Prostate gland (tissue), 2 donors: Measurements from ENCODE around the gene BBS9. TPM values are rescaled to one million over a fixed set of nuclear protein-coding genes. Genes with fewer than 3 reads are reported as not detected.

ENCODE experiments used
- DNase-seq: peaks from one replicate; pipeline ENCODE4 v3.0.0-alpha.2; 2019; ENCODE audit warnings: low spot score
- H3K27ac ChIP-seq, 2 donors: fragments of 200-600 bp; sonication (generic); 2 replicates each; pipeline ENCODE4 v1.5.1; 2017 to 2019
- H3K27me3 ChIP-seq: fragments of 200-600 bp; sonication (generic); replicated peaks from 2 replicates; pipeline ENCODE4 v1.5.1; 2019; ENCODE audit not compliant: insufficient read depth
- H3K36me3 ChIP-seq, 2 donors: fragments of 200-600 bp; sonication (generic); 1 replicate in 1 of 2; 2 replicates in 1 of 2; pipeline versions ENCODE4 v1.5.1 to v1.8.1; 2017 to 2019
- H3K4me1 ChIP-seq: fragments of 200-600 bp; sonication (generic); replicated peaks from 2 replicates; pipeline ENCODE4 v1.5.1; 2019
- H3K4me3 ChIP-seq, 2 donors: fragments of 200-600 bp; sonication (generic); 2 replicates each; pipeline ENCODE4 v1.5.1; 2017 to 2019
- H3K9me3 ChIP-seq: fragments of 200-600 bp; sonication (generic); 2 replicates; pipeline ENCODE4 v1.5.1; 2017
- POLR2A ChIP-seq: fragments of 450-650 bp; IDR thresholded peaks from one replicate; pipeline ENCODE4 v1.6.1; 2016; ENCODE audit warnings: antibody characterized with exemption, mild to moderate bottlenecking
- POLR2AphosphoS5 ChIP-seq: sonication (generic); formaldehyde crosslinking; IDR thresholded peaks from one replicate; pipeline ENCODE4 v1.6.1; 2017; ENCODE audit warnings: antibody characterized with exemption
- WGBS: methylation state at CpG from one replicate; pipeline ENCODE4 v1.1.5; 2018; 5-methylcytosine and 5-hydroxymethylcytosine counted together
- intact Hi-C: fragments of 100-400 bp; cut with DNase I; formaldehyde crosslinking; loops from one replicate; pipeline ENCODE4 v1.14.2; 2022
- total RNA-seq, 2 donors: library from RNA; depleted of rRNA; stranded (reverse); fragments of >200 nt; gene quantifications; one replicate each; pipeline ENCODE4 v1.1.0, GENCODE V29; 2016
- TF ChIP-seq, protein P1 (sequence below), 4 experiments: fragments of 200-600 bp in 2 of 4; fragments of 450-650 bp in 2 of 4; sonication (generic) in 2 of 4; IDR thresholded peaks; 1 replicate in 3 of 4; 2 replicates in 1 of 4; pipeline ENCODE4 v1.5.1; 2016 to 2019; ENCODE audit warnings: antibody characterized with exemption in 4 of 4, mild to moderate bottlenecking in 2 of 4, moderate library complexity in 2 of 4

Gene BBS9
- total RNA-seq, 2 donors from 2014 or later: 19.6 to 36.8 TPM

DNA sequence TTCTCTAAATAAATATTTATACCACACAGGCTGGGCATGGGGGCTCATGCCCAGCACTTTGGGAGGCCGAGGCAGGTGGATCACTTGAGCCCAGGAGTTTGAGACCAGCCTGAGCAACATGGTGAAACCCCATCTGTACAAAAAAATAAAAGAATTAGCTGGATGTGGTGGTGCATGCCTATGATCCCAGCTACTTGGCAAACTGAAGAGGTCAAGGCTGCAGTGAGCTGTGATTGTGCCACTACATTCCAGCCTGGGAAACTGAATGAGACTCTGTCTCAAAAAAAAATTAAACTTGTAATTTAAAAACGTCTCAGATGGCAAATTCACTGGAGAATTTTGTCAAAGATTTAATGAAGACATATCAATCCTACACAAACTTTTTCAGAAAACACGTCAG lies 498.4 kb downstream of the BBS9 start:
- no peaks in the 10 kb centered on the region for H3K27me3 ChIP-seq
- no peaks in the 10 kb centered on the region for H3K9me3 ChIP-seq
- WGBS: 81% methylated on average over 3 of the region's 3 CpGs
- H3K4me1 ChIP-seq: no peaks in the 10 kb centered on the region
- intact Hi-C loops: no loop called here
- no peak overlapping the region for H3K27ac ChIP-seq
- TF ChIP-seq, protein P1, sequence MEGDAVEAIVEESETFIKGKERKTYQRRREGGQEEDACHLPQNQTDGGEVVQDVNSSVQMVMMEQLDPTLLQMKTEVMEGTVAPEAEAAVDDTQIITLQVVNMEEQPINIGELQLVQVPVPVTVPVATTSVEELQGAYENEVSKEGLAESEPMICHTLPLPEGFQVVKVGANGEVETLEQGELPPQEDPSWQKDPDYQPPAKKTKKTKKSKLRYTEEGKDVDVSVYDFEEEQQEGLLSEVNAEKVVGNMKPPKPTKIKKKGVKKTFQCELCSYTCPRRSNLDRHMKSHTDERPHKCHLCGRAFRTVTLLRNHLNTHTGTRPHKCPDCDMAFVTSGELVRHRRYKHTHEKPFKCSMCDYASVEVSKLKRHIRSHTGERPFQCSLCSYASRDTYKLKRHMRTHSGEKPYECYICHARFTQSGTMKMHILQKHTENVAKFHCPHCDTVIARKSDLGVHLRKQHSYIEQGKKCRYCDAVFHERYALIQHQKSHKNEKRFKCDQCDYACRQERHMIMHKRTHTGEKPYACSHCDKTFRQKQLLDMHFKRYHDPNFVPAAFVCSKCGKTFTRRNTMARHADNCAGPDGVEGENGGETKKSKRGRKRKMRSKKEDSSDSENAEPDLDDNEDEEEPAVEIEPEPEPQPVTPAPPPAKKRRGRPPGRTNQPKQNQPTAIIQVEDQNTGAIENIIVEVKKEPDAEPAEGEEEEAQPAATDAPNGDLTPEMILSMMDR (IDR thresholded peaks at IDR 0.05): no peak
- no peak for TF ChIP-seq POLR2A
- no peak for TF ChIP-seq POLR2AphosphoS5
- no peak overlapping the region for H3K4me3 ChIP-seq
- no peak for DNase-seq
- no peaks in the 10 kb centered on the region for H3K36me3 ChIP-seq

DNA sequence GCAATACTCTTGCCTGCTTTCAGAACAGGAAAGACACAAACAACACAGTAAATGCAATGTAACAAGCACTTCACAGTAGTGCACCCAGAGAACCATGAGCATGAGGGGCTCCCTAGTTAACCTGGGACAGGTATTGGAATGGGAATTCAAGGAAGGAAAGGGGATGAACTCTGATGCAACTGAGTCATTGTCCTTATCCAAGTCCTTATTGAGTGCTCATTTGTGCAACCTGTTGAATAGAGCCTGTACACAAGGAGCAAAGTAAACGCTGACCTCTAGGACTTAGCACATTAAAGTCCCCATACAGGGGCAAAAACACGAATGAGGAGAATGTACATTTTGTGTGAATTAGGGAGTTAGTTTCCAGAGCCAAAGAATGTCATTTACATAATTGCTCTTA lies 499.5 kb downstream of the BBS9 start:
- TF ChIP-seq POLR2AphosphoS5 (no peak), POLR2A (no peak)
- TF ChIP-seq, protein P1 (IDR thresholded peaks at IDR 0.05): no peak
- no peaks in the 10 kb centered on the region for H3K4me1 ChIP-seq
- intact Hi-C loops: no loop called here
- no peak overlapping the region for H3K4me3 ChIP-seq
- no peaks in the 10 kb centered on the region for H3K27me3 ChIP-seq
- H3K27ac ChIP-seq: no peak overlapping the region
- 77% methylated on average over 2 of the region's 2 CpGs for WGBS
- no peak for DNase-seq
- H3K9me3 ChIP-seq: no peaks in the 10 kb centered on the region
- no peaks in the 10 kb centered on the region for H3K36me3 ChIP-seq

DNA sequence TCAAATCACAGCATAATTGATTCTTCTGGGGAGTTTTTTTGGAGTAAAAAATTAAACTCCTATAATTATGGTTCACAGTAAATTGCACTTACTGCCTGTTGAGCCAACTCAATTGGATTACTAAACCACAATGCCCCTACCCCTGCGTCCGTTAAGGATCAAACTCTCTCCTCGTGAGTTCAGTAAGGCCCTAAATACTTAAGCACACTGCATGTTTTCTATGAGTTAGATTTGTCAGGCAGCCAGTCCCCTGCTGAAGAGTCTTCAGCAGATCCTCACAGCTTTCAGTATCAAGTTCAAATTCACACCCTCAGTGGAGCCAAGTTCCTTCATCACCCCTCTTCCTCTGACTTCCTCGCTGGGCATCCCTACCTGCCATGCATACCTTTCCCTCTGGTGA lies 501.0 kb downstream of the BBS9 start:
- no peaks in the 10 kb centered on the region for H3K36me3 ChIP-seq
- DNase-seq: no peak
- no peaks in the 10 kb centered on the region for H3K9me3 ChIP-seq
- WGBS: 93% methylated on average over 4 of the region's 4 CpGs
- no peaks in the 10 kb centered on the region for H3K4me1 ChIP-seq
- H3K27me3 ChIP-seq: no peaks in the 10 kb centered on the region
- H3K27ac ChIP-seq: no peak overlapping the region
- intact Hi-C loops: no loop called here
- no peak overlapping the region for H3K4me3 ChIP-seq
- TF ChIP-seq POLR2AphosphoS5: no peak
- TF ChIP-seq, protein P1 (IDR thresholded peaks at IDR 0.05): no peak
- TF ChIP-seq POLR2A: no peak

DNA sequence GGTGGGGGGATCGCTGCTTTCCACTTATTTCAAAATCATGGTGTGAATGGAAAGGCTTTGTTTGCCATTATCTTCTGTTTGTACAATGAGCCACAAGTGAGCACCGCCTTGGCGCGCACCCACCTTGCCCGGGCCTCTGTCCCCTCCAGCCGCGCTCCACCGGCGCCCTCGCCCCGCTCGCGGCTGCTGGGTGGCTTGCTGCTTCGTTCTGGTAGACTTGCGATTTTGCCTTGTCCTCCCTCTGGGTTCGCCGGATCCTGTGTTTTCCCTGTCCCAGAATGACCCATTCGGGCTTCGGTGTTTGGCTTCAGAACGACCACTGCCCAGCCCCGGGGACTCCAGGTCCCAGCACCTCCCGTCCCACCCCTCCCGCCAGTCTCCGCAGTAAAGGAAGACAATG lies 503.0 kb downstream of the BBS9 start:
- Histone ChIP-seq H3K9me3 (no peaks in the 10 kb centered on the region), H3K36me3 (no peaks in the 10 kb centered on the region), H3K4me1 (no peaks in the 10 kb centered on the region), H3K4me3 (no peak overlapping the region), H3K27me3 (no peaks in the 10 kb centered on the region), H3K27ac (no peak overlapping the region)
- DNase-seq: no peak
- intact Hi-C loops: no loop called here
- 96% methylated on average over 24 of the region's 24 CpGs for WGBS
- TF ChIP-seq, protein P1 (IDR thresholded peaks at IDR 0.05): no peak

DNA sequence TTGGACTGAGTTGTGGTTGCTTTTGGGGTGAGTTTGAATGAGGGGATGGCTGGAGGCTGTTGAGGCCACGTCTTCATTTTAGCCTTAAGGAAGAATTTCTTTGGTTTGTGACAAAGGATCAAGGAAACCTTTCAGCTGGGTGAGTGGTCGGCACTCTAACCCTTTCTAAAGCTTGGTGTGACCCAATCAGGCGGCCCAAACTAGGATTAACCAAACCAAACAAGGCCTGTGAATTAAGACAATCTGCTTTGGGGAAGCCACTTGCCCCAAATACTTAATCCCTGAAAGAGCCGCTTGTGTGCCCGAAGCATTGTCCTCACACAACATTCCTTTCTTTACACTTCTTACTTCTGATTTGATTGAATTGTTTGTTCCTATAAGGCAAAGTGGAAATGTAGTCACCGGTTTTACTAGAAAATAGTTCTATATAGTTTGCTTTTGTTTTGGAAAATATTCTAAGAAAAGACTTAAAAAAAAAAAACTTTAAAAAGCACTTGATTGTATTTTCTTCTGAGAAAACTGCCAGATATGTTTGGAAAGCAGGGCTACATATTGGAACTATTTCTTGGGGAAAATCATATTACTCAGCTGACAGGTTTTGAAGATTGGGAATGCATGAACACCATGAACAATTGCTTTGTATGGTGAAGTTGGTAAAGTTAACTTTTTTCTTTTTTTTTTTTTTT lies 503.6 kb downstream of the BBS9 start:
- WGBS: 91% methylated on average over 6 of the region's 6 CpGs
- Histone ChIP-seq H3K27me3 (no peaks in the 10 kb centered on the region), H3K4me1 (no peaks in the 10 kb centered on the region), H3K4me3 (no peak overlapping the region), H3K27ac (no peak overlapping the region), H3K9me3 (no peaks in the 10 kb centered on the region), H3K36me3 (no peaks in the 10 kb centered on the region)
- DNase-seq: no peak
- intact Hi-C loops: no loop called here
- TF ChIP-seq, protein P1 (IDR thresholded peaks at IDR 0.05): no peak
- no peak for TF ChIP-seq POLR2AphosphoS5
- TF ChIP-seq POLR2A: no peak
